VCaP (cell line): ENCODE data around the gene CACNA2D1.

Source experiments
- H3K27ac ChIP-seq: fragments of 450-650 bp; 2 replicates; pipeline ENCODE4 v1.5.1; 2017
- CTCF ChIP-seq: fragments of 450-650 bp; conservative IDR thresholded peaks from 2 replicates; pipeline ENCODE4 v1.5.1; 2017; ENCODE audit warnings: mild to moderate bottlenecking, moderate library complexity

The CACNA2D1 gene

GRCh38 chr7:82467020-82467419, 23.4 kb upstream of the CACNA2D1 start:
- H3K27ac ChIP-seq, result no peak overlapping the region
- TF ChIP-seq CTCF, result no peak

GRCh38 chr7:82464372-82464771, 20.8 kb upstream of the CACNA2D1 start:
- H3K27ac ChIP-seq, result no peak overlapping the region
- TF ChIP-seq CTCF, result no peak

- no peak overlapping the region for H3K27ac ChIP-seq
- TF ChIP-seq CTCF, result no peak
Observed at GRCh38 chr7:82455295-82455694, 11.7 kb upstream of the CACNA2D1 start.

- no peak for TF ChIP-seq CTCF
- H3K27ac ChIP-seq, result no peak overlapping the region
Observed at GRCh38 chr7:82450759-82451158, 7.2 kb upstream of the CACNA2D1 start.

GRCh38 chr7:82449910-82450309, 6.3 kb upstream of the CACNA2D1 start:
- no peak overlapping the region for H3K27ac ChIP-seq
- no peak for TF ChIP-seq CTCF

- TF ChIP-seq CTCF, result no peak
Observed at GRCh38 chr7:82446897-82447296, 3.3 kb upstream of the CACNA2D1 start.

GRCh38 chr7:82445271-82445670, 1.7 kb upstream of the CACNA2D1 start:
- no peak overlapping the region; the same call in 1 of the 2 replicates for H3K27ac ChIP-seq
- no peak for TF ChIP-seq CTCF

More at GRCh38 chr7:82446897-82447296, 3.3 kb upstream of the CACNA2D1 start:
- no peak overlapping the region for H3K27ac ChIP-seq
